ENCODE measurements around the gene TWF1.

The TWF1 gene

GRCh38 chr12:43835656-43836474 is 29.7 kb upstream of the TWF1 start, which contains the start of gene TMEM117:
Gene TMEM117 (plus strand): TSS chr12:43836081.
- Histone ChIP-seq H2AFZ (ENCODE audit: low read depth) (peak within 1 kb of the TSS; percentile 74), H3K27ac (peak within 1 kb of the TSS; percentile 92), H3K4me2 (peak within 1 kb of the TSS; percentile 51), H3K79me2 (ENCODE audit: insufficient read depth, low read depth) (no peaks in the 10 kb centered on the region; the same call in 1 of the 2 replicates), H3K9ac (peak within 1 kb of the TSS; percentile 96), H4K20me1 (ENCODE audit: insufficient read depth) (no peaks in the 10 kb centered on the region), H3K36me3 (ENCODE audit: insufficient read depth) (no peaks in the 10 kb centered on the region), H3K27me3 (ENCODE audit: insufficient read depth, low read depth) (no peaks in the 10 kb centered on the region), H3K4me1 (ENCODE audit: low read depth, poor library complexity, severe bottlenecking) (peaks cover 20% of the 10 kb centered on the region), H3K4me3 (IDR thresholded peaks at IDR 0.05; ENCODE audit: insufficient read depth, low read depth, low read length) (no peak within 1 kb of the TSS)
- TF ChIP-seq CTCF (conservative IDR thresholded peaks at IDR 0.05; ENCODE audit: low read depth, low read length), result no peak

GRCh38 chr12:43835264-43835655 is 29.1 kb upstream of the TWF1 start:
- Histone ChIP-seq H4K20me1 (ENCODE audit: insufficient read depth) (no peaks in the 10 kb centered on the region), H3K9ac (peak overlapping the region; percentile 96), H3K27ac (peak overlapping the region; percentile 92), H3K79me2 (ENCODE audit: insufficient read depth, low read depth) (no peaks in the 10 kb centered on the region; the same call in 1 of the 2 replicates), H3K4me1 (ENCODE audit: low read depth, poor library complexity, severe bottlenecking) (peaks cover 20% of the 10 kb centered on the region), H3K4me2 (peak overlapping the region; percentile 51), H3K27me3 (ENCODE audit: insufficient read depth, low read depth) (no peaks in the 10 kb centered on the region), H3K36me3 (ENCODE audit: insufficient read depth) (no peaks in the 10 kb centered on the region), H3K4me3 (IDR thresholded peaks at IDR 0.05; ENCODE audit: insufficient read depth, low read depth, low read length) (no peak overlapping the region), H2AFZ (ENCODE audit: low read depth) (peak overlapping the region; percentile 74)
- TF ChIP-seq CTCF (conservative IDR thresholded peaks at IDR 0.05; ENCODE audit: low read depth, low read length), result no peak

- H3K4me2 ChIP-seq, result no peak overlapping the region
- H3K4me1 ChIP-seq (ENCODE audit: low read depth, poor library complexity, severe bottlenecking), result peaks cover 20% of the 10 kb centered on the region
- no peak overlapping the region for H2AFZ ChIP-seq (ENCODE audit: low read depth)
- no peak overlapping the region for H3K4me3 ChIP-seq (IDR thresholded peaks at IDR 0.05; ENCODE audit: insufficient read depth, low read depth, low read length)
- no peaks in the 10 kb centered on the region for H3K36me3 ChIP-seq (ENCODE audit: insufficient read depth)
- no peak overlapping the region for H3K27ac ChIP-seq
- no peaks in the 10 kb centered on the region; the same call in 1 of the 2 replicates for H3K79me2 ChIP-seq (ENCODE audit: insufficient read depth, low read depth)
- TF ChIP-seq CTCF (conservative IDR thresholded peaks at IDR 0.05; ENCODE audit: low read depth, low read length), result no peak
- H3K9ac ChIP-seq, result no peak overlapping the region
- H4K20me1 ChIP-seq (ENCODE audit: insufficient read depth), result no peaks in the 10 kb centered on the region
- no peaks in the 10 kb centered on the region for H3K27me3 ChIP-seq (ENCODE audit: insufficient read depth, low read depth)
These were observed 26.5 kb upstream of the TWF1 start for GRCh38 chr12:43832463-43833168.

DNA sequence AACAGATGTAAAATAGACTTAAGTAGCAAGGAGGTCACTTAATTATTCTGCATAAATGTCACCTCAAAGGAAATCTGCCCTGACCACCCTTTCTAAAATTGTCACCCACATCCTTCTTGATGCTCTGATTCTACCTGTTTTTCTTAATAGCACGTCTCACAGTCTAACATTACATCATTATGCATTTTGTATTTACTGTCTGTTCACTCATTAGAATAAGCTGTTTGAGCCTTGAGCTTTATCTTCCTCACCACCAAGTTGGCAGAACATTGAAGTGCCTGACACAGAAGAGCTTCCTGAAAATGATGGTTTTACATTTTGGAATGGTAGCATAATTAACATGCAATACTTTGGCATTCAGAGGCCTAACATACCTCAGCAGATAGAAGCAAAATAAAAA is 21.0 kb upstream of the TWF1 start:
- no peak for TF ChIP-seq CTCF (conservative IDR thresholded peaks at IDR 0.05; ENCODE audit: low read depth, low read length)
- Histone ChIP-seq H4K20me1 (ENCODE audit: insufficient read depth) (no peaks in the 10 kb centered on the region), H3K79me2 (ENCODE audit: insufficient read depth, low read depth) (no peaks in the 10 kb centered on the region), H3K4me1 (ENCODE audit: low read depth, poor library complexity, severe bottlenecking) (no peaks in the 10 kb centered on the region), H3K36me3 (ENCODE audit: insufficient read depth) (no peaks in the 10 kb centered on the region), H3K4me3 (IDR thresholded peaks at IDR 0.05; ENCODE audit: insufficient read depth, low read depth, low read length) (no peak overlapping the region), H2AFZ (ENCODE audit: low read depth) (no peak overlapping the region), H3K27me3 (ENCODE audit: insufficient read depth, low read depth) (no peaks in the 10 kb centered on the region), H3K9ac (no peak overlapping the region), H3K27ac (no peak overlapping the region), H3K4me2 (no peak overlapping the region)

All from KMS-11 (cell line).